HG03558 (cell line): ENCODE results near the gene SDS.
A peak's percentile ranks its signal among the peaks of the same experiment; 100 is the strongest.

ENCODE experiments used
- ATAC-seq: cut with Tn5 transposase; IDR thresholded peaks from one replicate; pipeline ENCODE4 v1.9.1; 2021; ENCODE audit warnings: moderate number of reproducible peaks; ENCODE audit not compliant: unreplicated experiment; ENCODE audit errors: extremely low read depth

SDS gene

GRCh38 chr12:113427882-113428281 lies 24.2 kb upstream of the SDS start:
- ATAC-seq, result no peak

GRCh38 chr12:113425960-113426453 lies 22.3 kb upstream of the SDS start:
- no peak for ATAC-seq

- no peak for ATAC-seq
Measured at GRCh38 chr12:113424915-113425823, 21.5 kb upstream of the SDS start.

GRCh38 chr12:113424456-113424855 lies 20.8 kb upstream of the SDS start:
- no peak for ATAC-seq

- ATAC-seq, result no peak
Measured at GRCh38 chr12:113422886-113423669, 19.4 kb upstream of the SDS start.

- peak; percentile 85 for ATAC-seq
Measured at GRCh38 chr12:113422030-113422885, 18.6 kb upstream of the SDS start, which contains the start of gene SDSL. SDSL (plus strand) TSS chr12:113422380; CDS start chr12:113427983, 5,603 bp downstream.

- no peak for ATAC-seq
Measured at GRCh38 chr12:113420996-113421595, 17.4 kb upstream of the SDS start.

GRCh38 chr12:113418213-113418879 lies 14.7 kb upstream of the SDS start:
- no peak for ATAC-seq

GRCh38 chr12:113416091-113416754 lies 12.5 kb upstream of the SDS start:
- no peak for ATAC-seq

- ATAC-seq, result no peak
Measured at GRCh38 chr12:113414519-113415038, 10.9 kb upstream of the SDS start.

GRCh38 chr12:113413488-113413939 lies 9.8 kb upstream of the SDS start:
- no peak for ATAC-seq

- ATAC-seq, result no peak
Measured at GRCh38 chr12:113409462-113410124, 5.9 kb upstream of the SDS start.

- no peak for ATAC-seq
Measured at GRCh38 chr12:113408756-113409298, 5.1 kb upstream of the SDS start.

- ATAC-seq, result no peak
Measured at GRCh38 chr12:113407931-113408600, 4.4 kb upstream of the SDS start.

GRCh38 chr12:113405694-113406093 lies 2.0 kb upstream of the SDS start:
- no peak for ATAC-seq

GRCh38 chr12:113402586-113403260 lies 964 bp downstream of the SDS start:
- no peak for ATAC-seq
